Neuronal stem cell (in vitro differentiated cells): ENCODE measurements around the gene ESPN.

Source experiments
- DNase-seq: peaks from one replicate; pipeline ENCODE4 v3.0.0-alpha.2; 2013; ENCODE audit warnings: low spot score
- H2AFZ ChIP-seq: one replicate; pipeline ENCODE4 v1.6.1; 2013; ENCODE audit warnings: mild to moderate bottlenecking, low read length, inconsistent platforms
- H2AK5ac ChIP-seq: 2 replicates; pipeline ENCODE4 v1.6.1; 2013; ENCODE audit warnings: low read depth, mild to moderate bottlenecking, inconsistent platforms, low read length, moderate library complexity, mixed read lengths
- H2BK120ac ChIP-seq: 2 replicates; pipeline ENCODE4 v1.6.1; 2013; ENCODE audit warnings: low read depth, mild to moderate bottlenecking, inconsistent platforms, low read length, moderate library complexity, mixed read lengths
- H2BK12ac ChIP-seq: one replicate; pipeline ENCODE4 v1.6.1; 2013; ENCODE audit warnings: low read length, inconsistent platforms
- H2BK15ac ChIP-seq: 2 replicates; pipeline ENCODE4 v1.6.1; 2013; ENCODE audit warnings: mild to moderate bottlenecking, low read length, inconsistent platforms, mixed read lengths
- H2BK5ac ChIP-seq: one replicate; pipeline ENCODE4 v1.6.1; 2013; ENCODE audit warnings: inconsistent platforms, mild to moderate bottlenecking, low read length, moderate library complexity
- H3K14ac ChIP-seq: one replicate; pipeline ENCODE4 v1.6.1; 2013; ENCODE audit warnings: low read length, inconsistent platforms
- H3K18ac ChIP-seq: 2 replicates; pipeline ENCODE4 v1.6.1; 2013; ENCODE audit warnings: low read length, inconsistent platforms
- H3K23ac ChIP-seq: 2 replicates; pipeline ENCODE4 v1.6.1; 2013; ENCODE audit warnings: low read depth, mild to moderate bottlenecking, mixed read lengths, low read length, inconsistent platforms; ENCODE audit not compliant: poor library complexity
- H3K27ac ChIP-seq: replicated peaks from 3 replicates; pipeline ENCODE4 v1.5.1; 2013; ENCODE audit warnings: low read length, inconsistent platforms
- H3K27me3 ChIP-seq, 3 experiments: 2 replicates each; pipeline ENCODE4 v1.6.1; 2013; ENCODE audit warnings: low read length in 3 of 3, mild to moderate bottlenecking in 2 of 3, inconsistent platforms in 1 of 3, low read depth in 1 of 3, mixed read lengths in 1 of 3, moderate library complexity in 1 of 3; ENCODE audit not compliant: control insufficient read depth in 3 of 3, insufficient read depth in 3 of 3
- H3K36me3 ChIP-seq, 2 donors: replicated peaks in 1 of 2; 2 replicates each; pipeline ENCODE4 v1.6.1; 2013; ENCODE audit warnings: low read length in 2 of 2; ENCODE audit not compliant: control insufficient read depth in 2 of 2, insufficient read depth in 2 of 2
- H3K4ac ChIP-seq: 2 replicates; pipeline ENCODE4 v1.6.1; 2013; ENCODE audit warnings: inconsistent platforms, mild to moderate bottlenecking, low read length, moderate library complexity
- H3K4me1 ChIP-seq, 2 donors: 1 replicate in 1 of 2; 2 replicates in 1 of 2; pipeline ENCODE4 v1.6.1; 2013; ENCODE audit warnings: low read length in 2 of 2, low read depth in 1 of 2; ENCODE audit not compliant: control insufficient read depth in 2 of 2, insufficient read depth in 1 of 2
- H3K4me2 ChIP-seq: one replicate; pipeline ENCODE4 v1.6.1; 2013; ENCODE audit warnings: mild to moderate bottlenecking, low read length, inconsistent platforms; ENCODE audit not compliant: insufficient read depth, poor library complexity, severe bottlenecking
- H3K4me3 ChIP-seq, 2 donors: 2 replicates each; pipeline ENCODE4 v1.5.1; 2013; ENCODE audit warnings: low read length in 2 of 2, mild to moderate bottlenecking in 2 of 2, inconsistent platforms in 1 of 2, moderate library complexity in 1 of 2
- H3K79me1 ChIP-seq: one replicate; pipeline ENCODE4 v1.6.1; 2013; ENCODE audit warnings: low read depth, mild to moderate bottlenecking, inconsistent platforms, low read length, moderate library complexity
- H3K9ac ChIP-seq: one replicate; pipeline ENCODE4 v1.6.1; 2013; ENCODE audit warnings: mild to moderate bottlenecking, low read depth, low read length, inconsistent platforms; ENCODE audit not compliant: poor library complexity
- H3K9me3 ChIP-seq, 2 donors: replicated peaks in 1 of 2; 2 replicates each; pipeline versions ENCODE3 to v1.6.1; 2013; ENCODE audit warnings: low read length in 2 of 2, mild to moderate bottlenecking in 2 of 2, inconsistent platforms in 1 of 2, low read depth in 1 of 2, mixed read lengths in 1 of 2, moderate library complexity in 1 of 2; ENCODE audit not compliant: control insufficient read depth in 2 of 2, insufficient read depth in 1 of 2
- H4K8ac ChIP-seq: one replicate; pipeline ENCODE4 v1.6.1; 2013; ENCODE audit warnings: low read depth, mild to moderate bottlenecking, inconsistent platforms, low read length, moderate library complexity
- H4K91ac ChIP-seq: one replicate; pipeline ENCODE4 v1.6.1; 2013; ENCODE audit warnings: low read length, low read depth, mild to moderate bottlenecking, inconsistent platforms; ENCODE audit not compliant: poor library complexity
- WGBS, 2 donors: extraction: QIAGEN DNeasy Blood & Tissue Kit; methylation state at CpG; one replicate each; pipeline ENCODE4 v1.1.7; 2013; ENCODE audit warnings: missing lambda C conversion rate in 2 of 2, mixed read lengths in 1 of 2; ENCODE audit not compliant: insufficient read length in 2 of 2, insufficient replicate concordance in 1 of 2; ENCODE audit errors: extremely low coverage in 2 of 2; 5-methylcytosine and 5-hydroxymethylcytosine counted together

ESPN gene

DNA sequence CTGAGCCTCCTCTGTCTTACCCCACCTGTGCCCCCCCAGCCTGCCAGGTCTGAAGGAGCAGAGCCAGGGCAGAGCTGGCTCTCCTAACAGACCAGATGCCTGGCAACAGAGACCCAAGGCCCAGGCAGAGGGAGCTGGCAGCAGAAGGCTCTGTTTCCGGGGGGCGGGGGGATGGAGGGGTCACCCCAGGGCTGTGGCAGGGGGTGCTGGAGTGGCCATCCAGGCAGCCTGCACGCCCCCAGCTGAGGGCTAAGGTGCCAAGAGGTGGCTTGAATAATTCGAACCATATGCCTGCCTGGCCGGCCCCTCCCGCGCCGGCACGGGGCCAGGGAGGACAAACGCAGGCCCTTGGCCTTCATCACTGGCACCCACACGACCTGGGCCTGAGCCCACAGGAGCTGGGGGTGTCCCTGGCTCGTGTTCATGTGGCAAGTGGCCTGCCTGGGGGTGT is 82.9 kb downstream of the ESPN start:
- Histone ChIP-seq H3K4ac (no peak overlapping the region), H2BK120ac (no peak overlapping the region), H3K4me1 (peaks cover 0 to 32% of the 10 kb centered on the region in 2 donors), H3K27me3 (peaks cover 0 to 10% (median 0%) of the 10 kb centered on the region in 3 experiments), H4K91ac (no peak overlapping the region), H2BK12ac (no peak overlapping the region), H2AK5ac (no peak overlapping the region), H3K23ac (peak overlapping the region; percentile 6), H3K27ac (no peak overlapping the region), H2BK15ac (no peak overlapping the region), H2AFZ (no peak overlapping the region), H3K36me3 (no peaks in the 10 kb centered on the region), H3K14ac (no peak overlapping the region), H3K9ac (no peak overlapping the region), H3K79me1 (peaks cover 2% of the 10 kb centered on the region), H4K8ac (no peak overlapping the region), H2BK5ac (no peak overlapping the region), H3K4me2 (no peak overlapping the region), H3K4me3 (no peak overlapping the region), H3K9me3 (no peaks in the 10 kb centered on the region), H3K18ac (no peak overlapping the region)
- WGBS, 2 donors, result no CpG with 5 or more reads among the region's 12 CpGs
- no peak for DNase-seq

DNA sequence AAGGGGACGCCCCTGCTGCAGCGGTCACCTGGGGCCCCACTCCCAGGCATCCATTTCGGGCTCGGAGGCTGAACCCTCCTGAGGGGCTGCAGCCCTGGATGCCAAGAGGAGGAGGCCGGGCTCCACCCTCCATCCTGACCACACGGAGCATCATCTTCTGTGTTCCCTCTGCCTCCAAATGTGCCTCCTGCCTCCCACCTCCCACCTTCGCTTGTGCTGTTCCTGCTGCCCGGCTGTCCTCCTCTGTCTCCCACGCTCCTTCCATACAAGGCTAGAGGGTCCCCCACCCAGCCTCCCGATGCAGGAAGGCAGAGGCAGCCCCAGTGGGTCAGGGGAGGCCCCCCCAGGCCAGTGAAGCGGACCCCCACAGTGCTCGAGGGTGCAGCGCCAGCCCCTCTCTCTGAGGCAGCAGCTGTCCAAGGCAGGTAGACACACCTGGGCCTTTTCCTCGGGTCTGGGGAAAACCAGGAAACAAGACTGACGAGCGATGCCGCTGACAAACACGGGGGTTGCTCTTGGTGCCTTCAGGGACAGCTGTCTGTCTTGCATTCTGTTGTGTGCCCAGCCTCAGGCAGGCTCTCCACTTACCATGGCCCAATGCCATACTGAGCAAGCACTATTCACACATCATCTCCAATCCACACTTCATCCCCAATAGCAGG is 83.7 kb downstream of the ESPN start:
- Histone ChIP-seq H3K9ac (no peak overlapping the region), H2BK12ac (no peak overlapping the region), H3K79me1 (peaks cover 2% of the 10 kb centered on the region), H3K4me2 (no peak overlapping the region), H4K8ac (no peak overlapping the region), H3K36me3 (no peaks in the 10 kb centered on the region), H2AFZ (no peak overlapping the region), H2AK5ac (peak overlapping the region; percentile 37), H3K4ac (no peak overlapping the region), H3K23ac (peak overlapping the region; percentile 6), H3K27ac (no peak overlapping the region), H3K18ac (peak overlapping the region; percentile 57), H4K91ac (peak overlapping the region; percentile 64), H3K4me3 (no peak overlapping the region), H3K27me3 (peaks cover 0 to 10% (median 0%) of the 10 kb centered on the region in 3 experiments), H3K9me3 (no peaks in the 10 kb centered on the region), H2BK120ac (no peak overlapping the region), H2BK15ac (peak overlapping the region; percentile 54), H3K4me1 (peaks cover 0 to 34% of the 10 kb centered on the region in 2 donors), H3K14ac (peak overlapping the region; percentile 56), H2BK5ac (no peak overlapping the region)
- DNase-seq, result no peak
- no CpG with 5 or more reads among the region's 18 CpGs for WGBS, 2 donors

DNA sequence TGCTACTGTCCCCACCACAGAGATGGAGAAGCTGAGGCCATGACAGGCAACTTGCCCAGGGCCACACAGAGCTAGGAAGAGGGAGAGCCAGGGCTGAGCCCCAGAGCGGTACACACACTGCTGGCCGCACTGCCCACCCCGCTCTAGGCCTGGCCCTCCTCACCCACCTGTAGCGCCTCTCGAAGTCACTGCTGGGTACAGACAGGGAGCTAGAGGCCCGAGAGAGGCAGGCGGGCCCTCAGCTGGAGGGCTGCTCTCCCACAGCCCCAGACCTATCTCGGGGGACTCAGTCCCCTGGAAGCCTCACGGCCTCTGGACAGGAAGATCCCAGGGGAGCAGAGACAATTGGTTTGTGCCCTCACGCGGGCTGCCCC is 84.2 kb downstream of the ESPN start:
- Histone ChIP-seq H3K27me3 (peaks cover 0 to 10% (median 0%) of the 10 kb centered on the region in 3 experiments), H2BK15ac (peak overlapping the region; percentile 54), H2AK5ac (no peak overlapping the region), H3K23ac (peak overlapping the region; percentile 6), H3K36me3 (no peaks in the 10 kb centered on the region), H3K4me3 (no peak overlapping the region), H3K79me1 (peaks cover 2% of the 10 kb centered on the region), H3K4me1 (peaks cover 0 to 35% of the 10 kb centered on the region in 2 donors), H2BK120ac (no peak overlapping the region), H3K4ac (no peak overlapping the region), H3K4me2 (no peak overlapping the region), H3K9me3 (no peaks in the 10 kb centered on the region), H3K9ac (peak overlapping the region; percentile 9), H2BK12ac (no peak overlapping the region), H3K14ac (peak overlapping the region; percentile 39), H2AFZ (no peak overlapping the region), H2BK5ac (no peak overlapping the region), H3K18ac (peak overlapping the region; percentile 80), H3K27ac (no peak overlapping the region), H4K8ac (no peak overlapping the region), H4K91ac (peak overlapping the region; percentile 64)
- DNase-seq, result no peak
- WGBS, 2 donors, result no CpG with 5 or more reads among the region's 11 CpGs

DNA sequence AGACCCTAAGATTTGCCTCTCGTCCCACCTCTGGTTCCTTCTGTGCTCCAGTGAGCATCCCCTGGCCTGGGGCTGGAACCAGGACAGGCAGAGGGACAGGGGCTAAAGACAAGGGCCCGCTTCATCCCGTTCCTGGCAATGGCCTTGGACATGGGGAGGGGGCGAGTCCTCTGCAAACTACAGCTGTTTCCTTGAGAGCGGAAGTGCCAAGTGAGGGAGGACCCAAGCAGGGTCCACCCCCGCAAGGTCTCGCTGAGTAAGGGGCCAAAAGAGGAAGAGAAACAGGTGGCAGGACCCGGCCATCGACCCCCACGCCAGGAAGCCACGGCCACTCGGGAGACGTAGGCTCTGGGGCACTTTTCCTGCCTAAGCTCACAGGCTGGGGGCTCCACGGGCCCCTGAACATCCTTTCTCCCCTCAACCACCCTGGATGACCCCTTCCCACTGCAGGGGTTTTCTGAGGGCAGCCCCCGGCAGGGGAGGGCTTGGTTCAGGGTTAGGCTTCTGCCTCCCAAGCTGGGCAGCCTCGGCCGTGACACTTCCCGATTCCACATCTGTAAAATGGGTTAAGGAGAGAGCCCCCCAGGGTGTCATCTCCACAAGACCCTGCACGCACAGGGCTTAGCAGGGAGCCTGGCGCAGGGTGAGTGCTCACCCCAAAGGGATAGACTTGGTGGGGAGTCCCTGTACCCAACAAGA is 84.8 kb downstream of the ESPN start:
- Histone ChIP-seq H4K8ac (no peak overlapping the region), H3K4me1 (peaks cover 0 to 35% of the 10 kb centered on the region in 2 donors), H2BK120ac (no peak overlapping the region), H3K4me2 (no peak overlapping the region), H2AFZ (peak overlapping the region; percentile 53), H3K79me1 (peaks cover 2% of the 10 kb centered on the region), H2BK12ac (no peak overlapping the region), H3K18ac (peak overlapping the region; percentile 71), H2AK5ac (peak overlapping the region; percentile 56), H2BK5ac (peak overlapping the region; percentile 24), H3K9ac (no peak overlapping the region), H3K27me3 (peaks cover 0 to 10% (median 0%) of the 10 kb centered on the region in 3 experiments), H3K14ac (peak overlapping the region; percentile 71), H3K4ac (no peak overlapping the region), H3K36me3 (no peaks in the 10 kb centered on the region), H3K23ac (peak overlapping the region; percentile 37), H3K9me3 (no peaks in the 10 kb centered on the region), H2BK15ac (peak overlapping the region; percentile 58), H3K27ac (no peak overlapping the region), H3K4me3 (no peak overlapping the region), H4K91ac (no peak overlapping the region)
- no CpG with 5 or more reads among the region's 20 CpGs for WGBS, 2 donors
- DNase-seq, result no peak
